ENCODE data around the gene PPP5C. TPM values are rescaled to one million over a fixed set of nuclear protein-coding genes. Genes with fewer than 3 reads are reported as not detected.

PPP5C gene
- total and polyA plus RNA-seq, 2 of the 8 experiments (the other 6 are each of a cell fraction or from before 2014, with no cell fraction given): 112 to 156 TPM

DNA sequence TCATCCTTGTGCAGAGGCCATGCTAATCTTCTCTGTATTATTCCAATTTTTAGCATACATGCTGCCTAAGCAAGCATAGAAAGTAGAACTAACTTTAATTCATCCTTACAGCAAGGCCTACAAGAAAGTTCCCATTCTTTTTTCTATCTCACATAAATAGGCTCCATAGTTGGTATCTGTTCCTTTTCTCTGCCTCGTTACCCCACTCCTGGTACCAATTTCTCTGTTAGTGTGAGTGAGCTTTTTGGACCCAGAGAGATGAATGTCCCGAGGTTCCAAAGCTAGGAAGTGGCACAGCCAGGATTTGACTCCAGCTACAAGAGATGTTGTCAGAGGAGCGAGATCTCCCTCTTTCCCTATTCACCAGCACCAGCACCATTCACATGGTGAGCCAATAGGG is 40.4 kb upstream of the PPP5C start:
- peaks cover 0 to 3% of the 10 kb centered on the region in 2 experiments for H4K20me1 ChIP-seq (replicated peaks in 1 of 2; ENCODE audit: control insufficient read depth in 1 of 2, insufficient read depth in 2 of 2, low read length in 2 of 2)
- no peak overlapping the region for H2AFZ ChIP-seq (ENCODE audit: low read length)
- H3K79me1 ChIP-seq (ENCODE audit: low read depth, low read length): no peaks in the 10 kb centered on the region
- H3K9me3 ChIP-seq (ENCODE audit: insufficient read depth in 2 of 2, low read depth in 1 of 2, low read length in 1 of 2): peaks cover 10 to 13% of the 10 kb centered on the region in 2 experiments; a peak in 3 of 4 replicates
- H2BK20ac ChIP-seq (ENCODE audit: low read length): no peak overlapping the region
- no peak overlapping the region for H3K4me2 ChIP-seq (ENCODE audit: insufficient read depth in 1 of 2, low read depth in 2 of 2, low read length in 2 of 2)
- no peak overlapping the region for H3K9ac ChIP-seq (replicated peaks in 1 of 4; ENCODE audit: extremely low read depth in 1 of 4, low read depth in 3 of 4, low read length in 3 of 4)
- H2BK12ac ChIP-seq (ENCODE audit: low read depth, low read length): no peak overlapping the region
- no peak overlapping the region for H2BK120ac ChIP-seq (replicated peaks; ENCODE audit: low read depth, low read length)
- CTCF ChIA-PET (ENCODE audit: partially characterized antibody): interaction anchor here (0.8 to 1.5 kb wide), 4 partner anchors 24 to 228 kb away, joined by 3 to 5 read pairs (median 4); no protein-coding TSS in a partner anchor
- H2BK5ac ChIP-seq (ENCODE audit: low read depth, low read length): no peak overlapping the region
- H3K4ac ChIP-seq (replicated peaks; ENCODE audit: insufficient read length, low read depth, low read length): no peak overlapping the region
- no peak overlapping the region for H4K8ac ChIP-seq (ENCODE audit: extremely low read depth, insufficient read depth, low read length)
- H3K79me2 ChIP-seq (ENCODE audit: control insufficient read depth in 1 of 2, insufficient read depth in 2 of 2, low read length in 2 of 2): no peaks in the 10 kb centered on the region
- WGBS, 2 experiments (ENCODE audit: extremely low coverage in 1 of 2, insufficient coverage in 1 of 2, insufficient read length in 1 of 2, insufficient replicate concordance in 2 of 2, low coverage in 1 of 2, low lambda C conversion rate in 2 of 2, missing lambda C conversion rate in 1 of 2): 96% methylated on average over 3 of the region's 3 CpGs; no CpG with 5 or more reads in 1 of the 2 experiments
- FAIRE-seq (no peak), DNase-seq (ENCODE audit: low read depth in 1 of 2, low spot score in 2 of 2) (no peak)
- no peak overlapping the region for H2AK5ac ChIP-seq (ENCODE audit: low read depth, low read length)
- H3K27me3 ChIP-seq (replicated peaks in 1 of 4; ENCODE audit: control insufficient read depth in 3 of 4, extremely low read depth in 1 of 4, insufficient read depth in 3 of 4, low read length in 3 of 4): no peaks in the 10 kb centered on the region
- peaks cover 6% of the 10 kb centered on the region; the same call in 1 of the 2 replicates for H3K23me2 ChIP-seq (ENCODE audit: low read depth, low read length)
- no peak overlapping the region for H3K56ac ChIP-seq (replicated peaks; ENCODE audit: insufficient read length, low read depth, low read length)
- H3K18ac ChIP-seq (ENCODE audit: extremely low read depth, low read length): no peak overlapping the region
- no peak overlapping the region for H3K14ac ChIP-seq (ENCODE audit: insufficient read length)
- H4K91ac ChIP-seq (replicated peaks; ENCODE audit: insufficient read length, low read length): no peak overlapping the region
- no peak overlapping the region for H2BK15ac ChIP-seq (ENCODE audit: low read length)
- no peak overlapping the region for H4K5ac ChIP-seq (ENCODE audit: insufficient read length, low read depth, low read length)
- H3K4me1 ChIP-seq (replicated peaks in 1 of 4; ENCODE audit: control insufficient read depth in 3 of 4, insufficient read depth in 4 of 4, low read length in 3 of 4): peaks cover 0 to 12% (median 11%) of the 10 kb centered on the region in 4 experiments; a peak in 6 of 7 replicates
- POLR2A ChIA-PET (ENCODE audit: partially characterized antibody): interaction anchor here (0.9 to 2.6 kb wide), 3 partner anchors 9 to 16 kb away, joined by 3 to 8 read pairs (median 6); no protein-coding TSS in a partner anchor
- H3K4me3 ChIP-seq (ENCODE audit: extremely low read depth in 1 of 4, insufficient read depth in 2 of 4, low read depth in 3 of 4, low read length in 4 of 4): no peak overlapping the region
- no peak overlapping the region for H3K27ac ChIP-seq (ENCODE audit: low read depth, low read length)
- H3K23ac ChIP-seq (ENCODE audit: insufficient read length): no peak overlapping the region
- peaks cover 7 to 57% (median 34%) of the 10 kb centered on the region in 4 experiments; a peak in 7 of 8 replicates for H3K36me3 ChIP-seq (ENCODE audit: control insufficient read depth in 2 of 4, insufficient read depth in 4 of 4, low read length in 3 of 4)
- TF ChIP-seq RBBP5 (IDR thresholded peaks at IDR 0.05; ENCODE audit: borderline replicate concordance, low read depth, low read length) (no peak), EGR1 (IDR thresholded peaks at IDR 0.05; ENCODE audit: borderline replicate concordance, low read depth, low read length) (no peak), POLR2A (IDR thresholded peaks at IDR 0.05; ENCODE audit: control extremely low read depth in 1 of 2, low read depth in 2 of 2, low read length in 2 of 2) (no peak), RNF2 (IDR thresholded peaks at IDR 0.05; ENCODE audit: borderline replicate concordance, low read depth, low read length, missing control alignments, poor library complexity, severe bottlenecking) (no peak), POU5F1 (IDR thresholded peaks at IDR 0.05; ENCODE audit: low read depth, low read length) (no peak), GABPA (IDR thresholded peaks at IDR 0.05; ENCODE audit: borderline replicate concordance, insufficient read depth, low read length) (no peak), CHD2 (IDR thresholded peaks at IDR 0.05; ENCODE audit: low read length) (no peak), TAF7 (optimal IDR thresholded peaks at IDR 0.05; ENCODE audit: borderline replicate concordance, low read depth, low read length) (no peak), SP2 (IDR thresholded peaks at IDR 0.05; ENCODE audit: low read length) (no peak), SP4 (IDR thresholded peaks at IDR 0.05; ENCODE audit: low read length) (no peak), TAF1 (IDR thresholded peaks at IDR 0.05; ENCODE audit: low read depth, low read length) (no peak)
- TF ChIP-seq, protein P1, sequence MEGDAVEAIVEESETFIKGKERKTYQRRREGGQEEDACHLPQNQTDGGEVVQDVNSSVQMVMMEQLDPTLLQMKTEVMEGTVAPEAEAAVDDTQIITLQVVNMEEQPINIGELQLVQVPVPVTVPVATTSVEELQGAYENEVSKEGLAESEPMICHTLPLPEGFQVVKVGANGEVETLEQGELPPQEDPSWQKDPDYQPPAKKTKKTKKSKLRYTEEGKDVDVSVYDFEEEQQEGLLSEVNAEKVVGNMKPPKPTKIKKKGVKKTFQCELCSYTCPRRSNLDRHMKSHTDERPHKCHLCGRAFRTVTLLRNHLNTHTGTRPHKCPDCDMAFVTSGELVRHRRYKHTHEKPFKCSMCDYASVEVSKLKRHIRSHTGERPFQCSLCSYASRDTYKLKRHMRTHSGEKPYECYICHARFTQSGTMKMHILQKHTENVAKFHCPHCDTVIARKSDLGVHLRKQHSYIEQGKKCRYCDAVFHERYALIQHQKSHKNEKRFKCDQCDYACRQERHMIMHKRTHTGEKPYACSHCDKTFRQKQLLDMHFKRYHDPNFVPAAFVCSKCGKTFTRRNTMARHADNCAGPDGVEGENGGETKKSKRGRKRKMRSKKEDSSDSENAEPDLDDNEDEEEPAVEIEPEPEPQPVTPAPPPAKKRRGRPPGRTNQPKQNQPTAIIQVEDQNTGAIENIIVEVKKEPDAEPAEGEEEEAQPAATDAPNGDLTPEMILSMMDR (IDR thresholded peaks at IDR 0.05; ENCODE audit: control extremely low read depth in 1 of 3, insufficient read depth in 1 of 3, low read depth in 1 of 3, low read length in 3 of 3): no peak

All from H1 (cell line).